GM21737 (cell line): ENCODE measurements around the gene MFAP2.
"Not testable (repeated sequence)": the region's sequence is repeated elsewhere in the genome, so short reads cannot be mapped to it uniquely, and the experiment has no call there.

Experiments
- ATAC-seq: cut with Tn5 transposase; IDR thresholded peaks from one replicate; pipeline ENCODE4 v1.9.1; 2021; ENCODE audit warnings: mild to moderate bottlenecking, moderate library complexity; ENCODE audit not compliant: unreplicated experiment

The MFAP2 gene

DNA sequence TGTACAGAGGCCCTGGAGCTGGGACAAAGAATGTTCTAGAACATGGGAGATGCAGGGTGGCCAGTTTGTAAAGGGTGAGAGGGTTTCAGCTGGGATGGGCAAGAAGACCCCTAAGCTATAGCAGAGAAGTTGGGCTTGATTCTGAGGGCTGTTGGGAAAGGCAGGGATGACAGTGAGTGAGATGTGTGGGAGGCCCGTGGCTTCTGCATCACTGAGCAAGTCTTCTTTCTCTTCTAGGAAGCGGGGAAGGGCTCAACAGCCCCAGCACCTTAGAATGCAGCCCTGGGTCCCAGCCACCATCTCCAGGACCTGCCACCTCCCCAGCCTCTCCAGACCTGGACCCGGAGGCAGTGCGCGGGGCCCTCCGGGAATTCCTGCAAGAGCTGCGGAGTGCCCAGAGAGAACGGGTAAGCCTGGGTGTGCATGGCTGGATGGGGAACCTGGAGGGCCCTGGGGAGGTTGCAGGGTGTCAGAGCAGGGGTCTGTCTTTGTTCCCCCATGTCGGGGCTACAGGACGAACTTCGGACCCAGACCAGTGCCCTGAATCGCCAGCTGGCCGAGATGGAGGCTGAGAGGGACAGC is 14.8 kb downstream of the MFAP2 start:
- ATAC-seq, result no peak

GRCh38 chr1:16964169-16964568 is 16.3 kb downstream of the MFAP2 start:
- not testable (repeated sequence) for ATAC-seq

GRCh38 chr1:16961297-16962133 is 18.9 kb downstream of the MFAP2 start:
- ATAC-seq, result no peak

GRCh38 chr1:16960560-16961296 is 19.7 kb downstream of the MFAP2 start:
- no peak for ATAC-seq

DNA sequence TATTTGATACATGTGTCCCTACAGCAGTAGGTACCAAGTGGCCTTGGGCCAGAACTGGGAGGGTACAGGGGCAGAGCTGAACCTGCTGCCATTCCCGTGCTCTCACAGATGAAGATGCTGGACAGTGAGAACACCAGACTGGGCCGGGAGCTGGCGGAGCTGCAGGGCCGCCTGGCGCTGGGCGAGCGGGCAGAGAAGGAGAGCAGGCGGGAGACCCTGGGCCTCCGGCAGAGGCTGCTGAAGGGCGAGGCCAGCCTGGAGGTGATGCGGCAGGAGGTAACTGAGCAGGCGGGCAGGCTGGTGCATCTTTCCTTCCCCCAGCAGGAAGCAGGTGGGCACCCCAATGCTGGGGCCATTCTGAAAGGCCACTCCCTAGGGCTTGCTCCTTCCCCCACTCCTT is 21.9 kb downstream of the MFAP2 start:
- ATAC-seq, result no peak

GRCh38 chr1:16957731-16958130 is 22.7 kb downstream of the MFAP2 start:
- ATAC-seq, result no peak

- no peak for ATAC-seq
Observed at GRCh38 chr1:16956775-16957174, 23.6 kb downstream of the MFAP2 start.

GRCh38 chr1:16955186-16955585 is 25.2 kb downstream of the MFAP2 start:
- no peak for ATAC-seq

DNA sequence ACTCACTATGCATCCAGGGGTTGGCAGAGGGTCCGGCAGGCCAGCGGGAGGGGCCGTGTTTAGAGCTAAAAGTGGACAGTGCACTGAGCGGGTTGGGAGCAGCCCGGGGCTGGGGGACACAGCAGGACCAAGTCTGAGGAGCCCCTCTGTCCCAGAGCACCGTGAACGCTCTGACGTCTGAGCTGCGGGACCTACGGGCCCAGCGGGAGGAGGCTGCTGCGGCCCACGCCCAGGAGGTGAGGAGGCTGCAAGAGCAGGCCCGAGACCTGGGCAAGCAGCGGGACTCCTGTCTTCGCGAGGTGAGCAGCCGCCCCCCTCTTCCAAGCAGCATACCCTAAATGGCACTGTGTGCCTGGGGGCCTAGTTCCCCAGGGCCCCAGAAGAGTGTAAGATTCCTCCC is 25.8 kb downstream of the MFAP2 start:
- ATAC-seq, result no peak

- ATAC-seq, result not testable (repeated sequence)
Observed at GRCh38 chr1:16952376-16952775, 28.0 kb downstream of the MFAP2 start.

DNA sequence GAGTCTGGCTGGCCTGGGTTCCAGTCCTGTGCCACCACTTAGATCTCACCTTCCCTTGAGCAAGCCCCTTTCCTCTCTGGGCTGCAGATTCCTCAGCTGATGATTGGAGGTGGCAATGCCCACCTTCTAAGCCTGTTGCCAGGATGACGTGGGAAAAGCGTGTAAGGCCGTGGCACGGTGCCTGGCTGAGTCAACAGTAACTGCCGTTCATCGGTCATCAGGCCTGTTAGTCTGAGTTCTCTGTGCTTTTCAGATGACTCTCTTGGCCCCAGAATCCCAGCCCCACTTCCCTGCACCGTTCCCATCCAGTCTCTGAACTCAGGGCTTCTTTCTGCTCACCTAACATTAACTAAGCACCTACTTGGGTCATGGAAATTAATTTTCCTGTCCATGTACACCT is 31.4 kb downstream of the MFAP2 start:
- not testable (repeated sequence) for ATAC-seq

DNA sequence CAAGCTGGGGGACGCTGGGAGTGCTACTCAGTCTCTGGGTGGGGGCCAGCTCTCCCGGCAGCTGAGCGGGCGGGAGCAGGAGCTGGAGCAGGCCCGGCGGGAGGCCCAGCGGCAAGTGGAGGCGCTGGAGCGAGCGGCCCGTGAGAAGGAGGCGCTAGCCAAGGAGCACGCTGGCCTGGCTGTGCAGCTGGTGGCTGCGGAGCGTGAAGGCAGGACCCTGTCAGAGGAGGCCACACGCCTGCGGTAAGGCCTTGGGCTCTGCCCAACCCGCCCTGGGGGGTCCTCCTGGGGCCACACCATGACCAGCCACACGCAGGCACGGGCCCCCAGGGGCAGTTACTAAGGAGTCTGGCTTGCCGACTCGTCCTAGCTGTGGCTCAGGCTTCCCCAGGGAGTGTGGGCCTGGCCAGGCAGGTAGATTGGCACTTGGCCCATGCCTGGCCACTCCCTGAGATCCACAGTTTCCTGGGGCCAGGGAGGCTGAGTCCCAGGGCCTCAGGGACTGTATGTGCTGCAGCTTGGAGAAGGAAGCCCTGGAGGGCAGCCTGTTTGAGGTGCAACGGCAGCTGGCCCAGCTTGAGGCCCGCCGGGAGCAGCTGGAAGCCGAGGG is 32.0 kb downstream of the MFAP2 start:
- ATAC-seq, result not testable (repeated sequence)

- ATAC-seq, result no peak
Observed at GRCh38 chr1:16946646-16947045, 33.8 kb downstream of the MFAP2 start.

- ATAC-seq, result not testable (repeated sequence)
Observed at GRCh38 chr1:16946185-16946584, 34.2 kb downstream of the MFAP2 start.

- not testable (repeated sequence) for ATAC-seq
Observed at GRCh38 chr1:16945512-16945911, 34.9 kb downstream of the MFAP2 start.

DNA sequence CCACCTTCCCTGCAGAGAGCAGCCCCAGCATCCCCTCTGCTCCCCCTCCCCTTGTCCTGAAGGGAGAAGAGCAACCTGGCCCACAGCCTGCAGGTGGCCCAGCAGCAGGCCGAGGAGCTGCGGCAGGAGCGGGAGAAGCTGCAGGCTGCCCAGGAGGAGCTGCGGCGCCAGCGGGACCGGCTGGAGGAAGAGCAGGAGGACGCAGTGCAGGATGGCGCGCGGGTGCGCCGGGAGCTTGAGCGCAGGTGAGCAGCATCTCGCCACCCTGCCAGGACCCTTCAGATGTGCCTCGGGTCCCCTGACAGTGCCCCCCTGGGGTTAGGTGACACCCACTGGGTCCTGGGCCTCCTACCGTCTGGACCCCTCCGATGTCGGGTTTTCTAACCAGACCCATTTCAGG is 36.4 kb downstream of the MFAP2 start:
- no peak for ATAC-seq

- not testable (repeated sequence) for ATAC-seq
Observed at GRCh38 chr1:16939386-16940180, 40.8 kb downstream of the MFAP2 start.

- no peak for ATAC-seq
Observed at GRCh38 chr1:16938351-16939321, 41.8 kb downstream of the MFAP2 start.

DNA sequence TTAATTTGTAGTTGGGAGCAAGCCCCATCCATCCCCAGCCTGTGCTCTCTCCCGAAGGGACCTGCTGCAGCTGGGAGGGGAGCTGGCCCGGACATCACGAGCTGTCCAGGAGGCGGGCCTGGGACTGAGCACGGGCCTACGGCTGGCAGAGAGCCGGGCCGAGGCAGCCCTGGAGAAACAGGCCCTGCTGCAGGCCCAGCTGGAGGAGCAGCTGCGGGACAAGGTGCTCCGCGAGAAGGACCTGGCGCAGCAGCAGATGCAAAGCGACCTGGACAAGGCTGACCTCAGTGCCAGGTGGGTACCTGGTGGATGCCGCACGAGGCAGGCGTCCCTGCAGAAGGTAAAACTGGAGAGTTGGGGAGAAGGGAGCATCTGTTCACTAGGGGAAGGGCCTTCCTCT is 43.8 kb downstream of the MFAP2 start:
- not testable (repeated sequence) for ATAC-seq
